Kidney (tissue), 14 donors: ENCODE results near the gene PWP1. TPM values are rescaled to one million over a fixed set of nuclear protein-coding genes. Genes with fewer than 3 reads are reported as not detected.

Experiments used
- DNase-seq, 5 donors: peaks; one replicate each; pipeline ENCODE4 v3.0.0-alpha.2; 2013 to 2020
- FAIRE-seq: peaks from 2 replicates; lab custom pipeline; 2012; peaks lifted over from hg19 to GRCh38; lab: Jason Lieb, UNC
- H3K27ac ChIP-seq, 2 donors: one replicate each; pipeline ENCODE4 v1.7.0; 2013; ENCODE audit warnings: low read depth in 2 of 2, low read length in 2 of 2, inconsistent platforms in 1 of 2
- H3K27me3 ChIP-seq: one replicate; pipeline ENCODE4 v1.7.1; 2013; ENCODE audit warnings: low read length, inconsistent platforms; ENCODE audit not compliant: control insufficient read depth, insufficient read depth
- H3K36me3 ChIP-seq, 3 donors: one replicate each; pipeline versions ENCODE4 v1.7.0 to v1.7.1; 2013; ENCODE audit warnings: low read length in 3 of 3, control low read depth in 1 of 3, inconsistent platforms in 1 of 3; ENCODE audit not compliant: insufficient read depth in 3 of 3, control insufficient read depth in 2 of 3
- H3K4me1 ChIP-seq, 3 donors: one replicate each; pipeline versions ENCODE4 v1.7.0 to v1.7.1; 2013; ENCODE audit warnings: low read length in 3 of 3, inconsistent platforms in 1 of 3, low read depth in 1 of 3; ENCODE audit not compliant: control insufficient read depth in 2 of 3, insufficient read depth in 2 of 3
- H3K4me3 ChIP-seq, 3 donors: one replicate each; pipeline versions ENCODE4 v1.7.0 to v1.8.1; 2013; ENCODE audit warnings: low read length in 3 of 3, control low read depth in 1 of 3, inconsistent platforms in 1 of 3
- H3K9ac ChIP-seq, 3 donors: one replicate each; pipeline versions ENCODE4 v1.7.0 to v1.7.1; 2013; ENCODE audit warnings: low read length in 3 of 3, control low read depth in 1 of 3, inconsistent platforms in 1 of 3
- H3K9me3 ChIP-seq, 3 donors: one replicate each; pipeline versions ENCODE4 v1.7.0 to v1.7.1; 2013; ENCODE audit warnings: low read length in 3 of 3, control low read depth in 1 of 3, inconsistent platforms in 1 of 3; ENCODE audit not compliant: control insufficient read depth in 2 of 3, insufficient read depth in 1 of 3
- CTCF ChIP-seq: IDR thresholded peaks from 3 replicates; pipeline ENCODE4 v1.5.1; 2012; ENCODE audit warnings: mild to moderate bottlenecking, moderate library complexity, borderline replicate concordance; ENCODE audit not compliant: insufficient read depth; ENCODE audit errors: extremely low read depth
- intact Hi-C: fragments of 100-400 bp; cut with DNase I; formaldehyde crosslinking; loops from one replicate; pipeline ENCODE4 v1.11.1; 2022
- polyA plus RNA-seq: library from polyadenylated mRNA; stranded (reverse); fragments of 350-450 nt; fragmentation: Illumina TruSeq; extraction: RNeasy Lipid Tissue Mini Kit (QIAGEN cat#74804); gene quantifications from one replicate; pipeline ENCODE4 v1.2.3, GENCODE V29; 2014; ENCODE audit warnings: low read depth, low replicate concordance; ENCODE audit not compliant: insufficient read depth
- total RNA-seq: library from RNA; stranded (reverse); fragmentation: NEBNext Ultra II Directional; extraction: Animal tissue kit (Norgen Biotek cat#: 25700); gene quantifications from one replicate; pipeline ENCODE4 v1.2.1, GENCODE V29; 2021
- donor health status: control.
- donor health status: control.
- donor health status: control.
- donor health status: control.
- donor health status: control.
- donor health status: DM: yes; HTN: yes; CAD: no.
- donor health status: Normal renal cell carcinoma (clear cell type).

The PWP1 gene
- total and polyA plus RNA-seq, 2 donors from 2014 or later: 27.4 to 28.8 TPM

- Histone ChIP-seq H3K4me3 (no peak overlapping the region), H3K9ac (no peak overlapping the region), H3K27me3 (no peaks in the 10 kb centered on the region), H3K27ac (no peak overlapping the region), H3K9me3 (no peaks in the 10 kb centered on the region), H3K36me3 (no peaks in the 10 kb centered on the region), H3K4me1 (no peaks in the 10 kb centered on the region)
- FAIRE-seq: no peak
- intact Hi-C loops: no loop called here
- peak in 2 of 5 donors; percentile 10 to 21 for DNase-seq
- TF ChIP-seq CTCF: no peak
Measured at GRCh38 chr12:107650977-107651376, 34.6 kb upstream of the PWP1 start.

GRCh38 chr12:107651571-107652449 is 33.8 kb upstream of the PWP1 start:
- no peak overlapping the region for H3K27ac ChIP-seq
- H3K9ac ChIP-seq: no peak overlapping the region
- DNase-seq: no peak
- no peak for TF ChIP-seq CTCF
- no peak for FAIRE-seq
- H3K9me3 ChIP-seq: no peaks in the 10 kb centered on the region
- no peak overlapping the region for H3K4me3 ChIP-seq
- H3K4me1 ChIP-seq: no peaks in the 10 kb centered on the region
- no peaks in the 10 kb centered on the region for H3K27me3 ChIP-seq
- intact Hi-C loops: no loop called here
- H3K36me3 ChIP-seq: no peaks in the 10 kb centered on the region

GRCh38 chr12:107653519-107653918 is 32.1 kb upstream of the PWP1 start:
- no peak for TF ChIP-seq CTCF
- H3K27ac ChIP-seq: no peak overlapping the region
- no peak overlapping the region for H3K4me3 ChIP-seq
- H3K27me3 ChIP-seq: no peaks in the 10 kb centered on the region
- FAIRE-seq (no peak), DNase-seq (no peak)
- no peaks in the 10 kb centered on the region for H3K4me1 ChIP-seq
- H3K9me3 ChIP-seq: no peaks in the 10 kb centered on the region
- H3K9ac ChIP-seq: no peak overlapping the region
- H3K36me3 ChIP-seq: no peaks in the 10 kb centered on the region
- intact Hi-C loops: no loop called here
